ENCODE measurements around the gene KCNQ5. TPM values are rescaled to one million over a fixed set of nuclear protein-coding genes. Genes with fewer than 3 reads are reported as not detected.

KCNQ5 gene
- total RNA-seq, 4 donors from 2014 or later = 0.57 to 4.4 (median 0.97) TPM

- no peak overlapping the region for H3K4me3 ChIP-seq
- no peaks in the 10 kb centered on the region for H3K4me1 ChIP-seq
- H3K9me3 ChIP-seq = no peaks in the 10 kb centered on the region
- H3K27me3 ChIP-seq = no peaks in the 10 kb centered on the region
- no peak overlapping the region for H3K27ac ChIP-seq
- 52 to 66% methylated on average over 3 of the region's 3 CpGs for WGBS, 2 donors
- no peak for DNase-seq
- no peaks in the 10 kb centered on the region for H3K36me3 ChIP-seq
- intact Hi-C loops (cut with DNase I) = no loop called here
- TF ChIP-seq CTCF (IDR thresholded peaks at IDR 0.05) (no peak), POLR2A (IDR thresholded peaks at IDR 0.05) (no peak)
Measured at GRCh38 chr6:73011945-73012344, 390.1 kb downstream of the KCNQ5 start.

- no peak overlapping the region for H3K27ac ChIP-seq
- TF ChIP-seq POLR2A (IDR thresholded peaks at IDR 0.05) (no peak), CTCF (IDR thresholded peaks at IDR 0.05) (no peak)
- no peak overlapping the region for H3K4me3 ChIP-seq
- no peaks in the 10 kb centered on the region for H3K27me3 ChIP-seq
- H3K36me3 ChIP-seq = no peaks in the 10 kb centered on the region
- WGBS, 2 donors = 30 to 31% methylated on average over 2 of the region's 2 CpGs
- no peaks in the 10 kb centered on the region for H3K4me1 ChIP-seq
- intact Hi-C loops (cut with DNase I) = no loop called here
- no peak for DNase-seq
- H3K9me3 ChIP-seq = no peaks in the 10 kb centered on the region
Measured at GRCh38 chr6:73017476-73017875, 395.6 kb downstream of the KCNQ5 start.

- no peak for DNase-seq
- Histone ChIP-seq H3K4me1 (no peaks in the 10 kb centered on the region), H3K27me3 (no peaks in the 10 kb centered on the region), H3K4me3 (no peak overlapping the region), H3K27ac (no peak overlapping the region), H3K9me3 (no peaks in the 10 kb centered on the region), H3K36me3 (no peaks in the 10 kb centered on the region)
- intact Hi-C loops (cut with DNase I) = no loop called here
- WGBS, 2 donors = 79 to 92% methylated on average over 1 of the region's 1 CpG
- TF ChIP-seq CTCF (IDR thresholded peaks at IDR 0.05) = no peak
- TF ChIP-seq POLR2A (IDR thresholded peaks at IDR 0.05) = no peak
Measured at GRCh38 chr6:73024598-73024997, 402.7 kb downstream of the KCNQ5 start.

GRCh38 chr6:73027691-73028090, 405.8 kb downstream of the KCNQ5 start:
- H3K27me3 ChIP-seq = no peaks in the 10 kb centered on the region
- no peaks in the 10 kb centered on the region for H3K9me3 ChIP-seq
- peaks cover 0 to 7% (median 0%) of the 10 kb centered on the region in 3 donors for H3K4me1 ChIP-seq
- H3K36me3 ChIP-seq = no peaks in the 10 kb centered on the region
- no peak for DNase-seq
- H3K4me3 ChIP-seq = no peak overlapping the region
- intact Hi-C loops (cut with DNase I) = no loop called here
- no peak for TF ChIP-seq CTCF (IDR thresholded peaks at IDR 0.05)
- no peak for TF ChIP-seq POLR2A (IDR thresholded peaks at IDR 0.05)
- no peak overlapping the region for H3K27ac ChIP-seq

GRCh38 chr6:73028124-73028766, 406.4 kb downstream of the KCNQ5 start:
- TF ChIP-seq CTCF (IDR thresholded peaks at IDR 0.05) = no peak
- TF ChIP-seq POLR2A (IDR thresholded peaks at IDR 0.05) = no peak
- no peaks in the 10 kb centered on the region for H3K27me3 ChIP-seq
- no peaks in the 10 kb centered on the region for H3K9me3 ChIP-seq
- peaks cover 0 to 9% (median 0%) of the 10 kb centered on the region in 3 donors for H3K4me1 ChIP-seq
- no peak for DNase-seq
- intact Hi-C loops (cut with DNase I) = no loop called here
- H3K27ac ChIP-seq = no peak overlapping the region
- H3K36me3 ChIP-seq = no peaks in the 10 kb centered on the region
- WGBS, 2 donors = 62 to 69% methylated on average over 8 of the region's 8 CpGs
- no peak overlapping the region for H3K4me3 ChIP-seq
